ENCODE measurements around the gene LYSMD2. TPM values are rescaled to one million over a fixed set of nuclear protein-coding genes. Genes with fewer than 3 reads are reported as not detected.

The LYSMD2 gene
- total RNA-seq, 1 donor from 2014 or later: 6.9 TPM

- no peak for DNase-seq (ENCODE audit: low spot score)
- intact Hi-C loops (cut with DNase I): no loop called here
These were observed 57.1 kb downstream of the LYSMD2 start for GRCh38 chr15:51680321-51680720.

DNA sequence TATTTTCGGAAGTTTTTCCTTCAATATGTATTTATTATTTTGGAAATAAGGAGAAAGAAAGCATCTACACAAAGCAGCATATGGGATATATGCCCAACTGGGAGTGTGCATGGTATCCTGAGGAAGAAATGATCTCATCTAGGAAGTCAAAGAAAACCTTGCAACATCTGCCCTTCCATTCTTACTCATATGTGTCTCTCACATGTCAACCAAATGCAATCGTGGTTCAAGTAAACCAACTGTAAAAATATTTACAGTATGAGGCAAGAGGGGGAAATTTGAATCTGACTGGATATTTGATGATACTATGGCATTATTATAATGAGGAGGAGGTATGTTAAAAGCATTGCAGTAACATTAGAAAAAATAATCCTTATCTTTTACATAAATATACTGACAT is 59.4 kb downstream of the LYSMD2 start:
- intact Hi-C loops (cut with DNase I): loop anchor here (2.0 kb wide), 1 partner anchor 65 kb away; no protein-coding TSS in a partner anchor
- no peak for DNase-seq (ENCODE audit: low spot score)

GRCh38 chr15:51677452-51677851 is 60.0 kb downstream of the LYSMD2 start:
- no peak for DNase-seq (ENCODE audit: low spot score)
- intact Hi-C loops (cut with DNase I): no loop called here

DNA sequence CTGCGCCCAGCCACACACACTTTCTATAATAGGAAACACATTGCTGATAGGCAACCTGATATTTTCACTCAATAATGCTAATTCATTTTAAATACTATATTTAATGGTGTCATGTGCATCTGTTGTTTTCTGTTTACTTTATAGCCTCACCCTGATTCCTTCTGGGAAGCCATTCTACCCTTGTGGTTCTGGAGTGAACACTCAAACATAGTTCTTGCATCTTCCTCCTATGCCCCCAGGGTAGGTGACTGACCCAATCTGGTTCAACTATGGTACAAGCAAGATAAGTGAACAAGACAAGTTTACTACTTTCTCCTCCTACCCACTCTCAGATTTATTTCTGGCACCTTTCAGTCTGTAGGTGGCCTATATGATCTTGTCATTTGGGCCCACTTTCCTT is 60.4 kb downstream of the LYSMD2 start:
- DNase-seq (ENCODE audit: low spot score): no peak

GRCh38 chr15:51675234-51675633 is 62.2 kb downstream of the LYSMD2 start:
- intact Hi-C loops (cut with DNase I): no loop called here
- no peak for DNase-seq (ENCODE audit: low spot score)

More for the DNA sequence above, 60.4 kb downstream of the LYSMD2 start:
- intact Hi-C loops (cut with DNase I): no loop called here

Other genes starting within 250 kb of the LYSMD2 start
- gene DMXL2, start 114.9 kb downstream of the LYSMD2 start, total RNA-seq: 8.0 TPM
- not detected for gene SCG3, start 56.2 kb downstream of the LYSMD2 start, total RNA-seq
- gene TMOD2, start 13.9 kb upstream of the LYSMD2 start, total RNA-seq: 8.3 TPM
- 17.4 TPM for gene TMOD3, start 92.0 kb upstream of the LYSMD2 start, total RNA-seq
- gene LEO1, start 234.1 kb upstream of the LYSMD2 start, total RNA-seq: 7.0 TPM